Endothelial cell of umbilical vein (primary cell): ENCODE data around the gene NRDC.

Experiments used
- CTCF ChIP-seq, 2 donors: IDR thresholded peaks; 1 replicate in 1 of 2; 2 replicates in 1 of 2; pipeline ENCODE4 v1.5.1; 2011; ENCODE audit warnings: low read length in 2 of 2, mild to moderate bottlenecking in 2 of 2, moderate library complexity in 2 of 2, control low read depth in 1 of 2, inconsistent platforms in 1 of 2, low read depth in 1 of 2; ENCODE audit not compliant: insufficient read depth in 1 of 2; ENCODE audit errors: extremely low read depth in 1 of 2
- EZH2 ChIP-seq: IDR thresholded peaks from 2 replicates; pipeline ENCODE4 v1.6.1; 2012; ENCODE audit warnings: borderline replicate concordance, low read depth, mild to moderate bottlenecking, moderate library complexity, low read length, inconsistent platforms; ENCODE audit not compliant: severe bottlenecking
- FOS ChIP-seq: IDR thresholded peaks from 2 replicates; pipeline ENCODE4 v1.6.1; 2011; ENCODE audit warnings: mild to moderate bottlenecking, low read length, moderate library complexity, borderline replicate concordance; ENCODE audit not compliant: insufficient read depth
- GATA2 ChIP-seq: IDR thresholded peaks from 2 replicates; pipeline ENCODE4 v1.7.0; 2011; ENCODE audit warnings: low read depth, mild to moderate bottlenecking, moderate library complexity, mixed read lengths, low read length; ENCODE audit not compliant: insufficient read length, insufficient read depth
- JUN ChIP-seq: IDR thresholded peaks from 2 replicates; pipeline ENCODE4 v1.6.1; 2011; ENCODE audit warnings: borderline replicate concordance, low read depth; ENCODE audit not compliant: insufficient read length, insufficient read depth
- MAX ChIP-seq: IDR thresholded peaks from 2 replicates; pipeline ENCODE4 v1.6.1; 2011; ENCODE audit not compliant: insufficient read depth, insufficient read length
- POLR2A ChIP-seq: IDR thresholded peaks from 2 replicates; pipeline ENCODE4 v1.6.1; 2012; ENCODE audit warnings: low read depth, mild to moderate bottlenecking, control low read depth, low read length
- POLR2AphosphoS5 ChIP-seq: IDR thresholded peaks from 2 replicates; pipeline ENCODE4 v1.6.1; 2012; ENCODE audit warnings: low read depth, mild to moderate bottlenecking, control low read depth, low read length, moderate library complexity; ENCODE audit not compliant: insufficient read depth

- TF ChIP-seq POLR2AphosphoS5 (no peak), CTCF (IDR thresholded peaks at IDR 0.05; ENCODE audit: extremely low read depth in 1 of 2, insufficient read depth in 1 of 2, low read depth in 1 of 2, low read length in 2 of 2) (peak; percentile 37 to 53), JUN (no peak), EZH2 (no peak), POLR2A (no peak), FOS (no peak), MAX (no peak), GATA2 (no peak)
These were observed 47.8 kb upstream of the NRDC start for GRCh38 chr1:51926171-51926812.
